ENCODE measurements around the gene RSPH3.

GRCh38 chr6:158978757-158979156 lies 21.2 kb downstream of the RSPH3 start:
- TF ChIP-seq CTCF (IDR thresholded peaks at IDR 0.05), result no peak
- TF ChIP-seq POLR2A (IDR thresholded peaks at IDR 0.05), result no peak
